ENCODE measurements around the gene KCNMA1. TPM values are rescaled to one million over a fixed set of nuclear protein-coding genes. Genes with fewer than 3 reads are reported as not detected.

KCNMA1 gene
- total and polyA plus RNA-seq, 9 of the 15 experiments (the other 6 are each of a cell fraction or from before 2014, with no cell fraction given), result 0.01 to 0.95 (median 0.15) TPM; not detected in 4

DNA sequence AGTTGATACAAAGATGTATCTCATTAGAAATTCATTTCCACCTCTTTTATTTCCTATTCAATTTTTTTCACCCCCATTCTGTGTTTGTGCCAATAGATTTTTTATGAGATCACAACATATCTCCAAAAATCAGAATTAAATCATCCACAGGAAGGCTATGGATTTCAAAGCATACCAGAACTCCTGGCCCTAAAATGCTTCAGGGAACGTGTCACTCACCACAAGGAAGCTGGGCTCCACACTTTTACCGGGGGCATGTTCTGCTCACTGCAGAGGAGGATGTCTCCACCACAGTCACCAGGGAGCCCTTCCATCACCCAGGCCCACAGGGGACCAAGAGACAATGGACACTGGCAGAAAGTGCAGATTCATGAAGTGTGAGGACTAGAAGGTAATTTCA is 456.8 kb downstream of the KCNMA1 start:
- Histone ChIP-seq H3K9ac (ENCODE audit: insufficient read depth in 1 of 2, low read depth in 2 of 2, low read length in 2 of 2) (no peak overlapping the region), H3K9me3 (replicated peaks; ENCODE audit: control insufficient read depth, insufficient read depth, low read depth, low read length) (no peaks in the 10 kb centered on the region), H3K36me3 (ENCODE audit: control insufficient read depth, insufficient read depth, low read length) (no peaks in the 10 kb centered on the region), H3K4me3 (no peak overlapping the region), H3K4me1 (replicated peaks in 1 of 2; ENCODE audit: control insufficient read depth in 2 of 2, insufficient read depth in 2 of 2, low read length in 2 of 2) (no peaks in the 10 kb centered on the region), H3K4me2 (ENCODE audit: insufficient read depth, low read length) (no peak overlapping the region), H2AFZ (ENCODE audit: low read depth, low read length) (no peak overlapping the region), H3K27me3 (ENCODE audit: control insufficient read depth in 2 of 2, insufficient read depth in 2 of 2, low read length in 2 of 2) (peaks cover 11 to 17% of the 10 kb centered on the region in 2 experiments; a peak in 4 of 5 replicates), H3K27ac (ENCODE audit: extremely low read depth, low read depth, low read length) (no peak overlapping the region), H3K9me1 (ENCODE audit: control insufficient read depth, insufficient read depth, low read length) (no peaks in the 10 kb centered on the region), H4K20me1 (replicated peaks; ENCODE audit: control insufficient read depth, insufficient read depth, low read length) (no peaks in the 10 kb centered on the region; the same call in 1 of the 2 replicates), H3K79me2 (ENCODE audit: control insufficient read depth, insufficient read depth, low read length) (no peaks in the 10 kb centered on the region)
- in situ Hi-C loops (cut with MboI) (no loop called here), intact Hi-C loops (cut with micrococcal nuclease) (no loop called here)
- BruUV-seq (replicated peaks), result no TSS peak
- FAIRE-seq (no peak), DNase-seq (ENCODE audit: extremely low read depth in 1 of 4, low spot score in 3 of 4) (no peak), ATAC-seq (no peak)
- WGBS (ENCODE audit: insufficient coverage, low coverage, missing lambda C conversion rate), result 0% methylated on average over 2 of the region's 2 CpGs
- POLR2A ChIA-PET, result interaction anchor here (0.7 kb wide), 1 partner anchor 483 kb away, joined by 3 read pairs; no protein-coding TSS in a partner anchor
- CTCF ChIA-PET (ENCODE audit: low intra/inter-chr PET ratio), result interaction anchor here (0.6 kb wide), 1 partner anchor 461 kb away, joined by 3 read pairs; no protein-coding TSS in a partner anchor
- TF ChIP-seq, protein P1, sequence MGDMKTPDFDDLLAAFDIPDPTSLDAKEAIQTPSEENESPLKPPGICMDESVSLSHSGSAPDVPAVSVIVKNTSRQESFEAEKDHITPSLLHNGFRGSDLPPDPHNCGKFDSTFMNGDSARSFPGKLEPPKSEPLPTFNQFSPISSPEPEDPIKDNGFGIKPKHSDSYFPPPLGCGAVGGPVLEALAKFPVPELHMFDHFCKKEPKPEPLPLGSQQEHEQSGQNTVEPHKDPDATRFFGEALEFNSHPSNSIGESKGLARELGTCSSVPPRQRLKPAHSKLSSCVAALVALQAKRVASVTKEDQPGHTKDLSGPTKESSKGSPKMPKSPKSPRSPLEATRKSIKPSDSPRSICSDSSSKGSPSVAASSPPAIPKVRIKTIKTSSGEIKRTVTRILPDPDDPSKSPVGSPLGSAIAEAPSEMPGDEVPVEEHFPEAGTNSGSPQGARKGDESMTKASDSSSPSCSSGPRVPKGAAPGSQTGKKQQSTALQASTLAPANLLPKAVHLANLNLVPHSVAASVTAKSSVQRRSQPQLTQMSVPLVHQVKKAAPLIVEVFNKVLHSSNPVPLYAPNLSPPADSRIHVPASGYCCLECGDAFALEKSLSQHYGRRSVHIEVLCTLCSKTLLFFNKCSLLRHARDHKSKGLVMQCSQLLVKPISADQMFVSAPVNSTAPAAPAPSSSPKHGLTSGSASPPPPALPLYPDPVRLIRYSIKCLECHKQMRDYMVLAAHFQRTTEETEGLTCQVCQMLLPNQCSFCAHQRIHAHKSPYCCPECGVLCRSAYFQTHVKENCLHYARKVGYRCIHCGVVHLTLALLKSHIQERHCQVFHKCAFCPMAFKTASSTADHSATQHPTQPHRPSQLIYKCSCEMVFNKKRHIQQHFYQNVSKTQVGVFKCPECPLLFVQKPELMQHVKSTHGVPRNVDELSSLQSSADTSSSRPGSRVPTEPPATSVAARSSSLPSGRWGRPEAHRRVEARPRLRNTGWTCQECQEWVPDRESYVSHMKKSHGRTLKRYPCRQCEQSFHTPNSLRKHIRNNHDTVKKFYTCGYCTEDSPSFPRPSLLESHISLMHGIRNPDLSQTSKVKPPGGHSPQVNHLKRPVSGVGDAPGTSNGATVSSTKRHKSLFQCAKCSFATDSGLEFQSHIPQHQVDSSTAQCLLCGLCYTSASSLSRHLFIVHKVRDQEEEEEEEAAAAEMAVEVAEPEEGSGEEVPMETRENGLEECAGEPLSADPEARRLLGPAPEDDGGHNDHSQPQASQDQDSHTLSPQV (IDR thresholded peaks at IDR 0.05), result no peak
- TF ChIP-seq, protein P2, sequence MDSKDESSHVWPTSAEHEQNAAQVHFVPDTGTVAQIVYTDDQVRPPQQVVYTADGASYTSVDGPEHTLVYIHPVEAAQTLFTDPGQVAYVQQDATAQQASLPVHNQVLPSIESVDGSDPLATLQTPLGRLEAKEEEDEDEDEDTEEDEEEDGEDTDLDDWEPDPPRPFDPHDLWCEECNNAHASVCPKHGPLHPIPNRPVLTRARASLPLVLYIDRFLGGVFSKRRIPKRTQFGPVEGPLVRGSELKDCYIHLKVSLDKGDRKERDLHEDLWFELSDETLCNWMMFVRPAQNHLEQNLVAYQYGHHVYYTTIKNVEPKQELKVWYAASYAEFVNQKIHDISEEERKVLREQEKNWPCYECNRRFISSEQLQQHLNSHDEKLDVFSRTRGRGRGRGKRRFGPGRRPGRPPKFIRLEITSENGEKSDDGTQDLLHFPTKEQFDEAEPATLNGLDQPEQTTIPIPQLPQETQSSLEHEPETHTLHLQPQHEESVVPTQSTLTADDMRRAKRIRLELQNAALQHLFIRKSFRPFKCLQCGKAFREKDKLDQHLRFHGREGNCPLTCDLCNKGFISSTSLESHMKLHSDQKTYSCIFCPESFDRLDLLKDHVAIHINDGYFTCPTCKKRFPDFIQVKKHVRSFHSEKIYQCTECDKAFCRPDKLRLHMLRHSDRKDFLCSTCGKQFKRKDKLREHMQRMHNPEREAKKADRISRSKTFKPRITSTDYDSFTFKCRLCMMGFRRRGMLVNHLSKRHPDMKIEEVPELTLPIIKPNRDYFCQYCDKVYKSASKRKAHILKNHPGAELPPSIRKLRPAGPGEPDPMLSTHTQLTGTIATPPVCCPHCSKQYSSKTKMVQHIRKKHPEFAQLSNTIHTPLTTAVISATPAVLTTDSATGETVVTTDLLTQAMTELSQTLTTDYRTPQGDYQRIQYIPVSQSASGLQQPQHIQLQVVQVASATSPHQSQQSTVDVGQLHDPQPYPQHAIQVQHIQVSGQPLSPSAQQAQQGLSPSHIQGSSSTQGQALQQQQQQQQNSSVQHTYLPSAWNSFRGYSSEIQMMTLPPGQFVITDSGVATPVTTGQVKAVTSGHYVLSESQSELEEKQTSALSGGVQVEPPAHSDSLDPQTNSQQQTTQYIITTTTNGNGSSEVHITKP (IDR thresholded peaks at IDR 0.05; ENCODE audit: partially characterized antibody), result no peak
- TF ChIP-seq ZNF408 (CRISPR knock-in tag; IDR thresholded peaks at IDR 0.05; ENCODE audit: low read depth), result no peak
- no peak for TF ChIP-seq MYC (IDR thresholded peaks at IDR 0.05; ENCODE audit: low read depth, low read length)
- TF ChIP-seq MYC (CRISPR knock-in tag; IDR thresholded peaks at IDR 0.05; ENCODE audit: borderline replicate concordance, low read depth), result no peak
- TF ChIP-seq SREBF1 (IDR thresholded peaks at IDR 0.05; ENCODE audit: borderline replicate concordance, low read depth, low read length), result no peak
- TF ChIP-seq PTBP1 (IDR thresholded peaks at IDR 0.05; ENCODE audit: low read depth, low read length), result no peak
- TF ChIP-seq, protein P3, sequence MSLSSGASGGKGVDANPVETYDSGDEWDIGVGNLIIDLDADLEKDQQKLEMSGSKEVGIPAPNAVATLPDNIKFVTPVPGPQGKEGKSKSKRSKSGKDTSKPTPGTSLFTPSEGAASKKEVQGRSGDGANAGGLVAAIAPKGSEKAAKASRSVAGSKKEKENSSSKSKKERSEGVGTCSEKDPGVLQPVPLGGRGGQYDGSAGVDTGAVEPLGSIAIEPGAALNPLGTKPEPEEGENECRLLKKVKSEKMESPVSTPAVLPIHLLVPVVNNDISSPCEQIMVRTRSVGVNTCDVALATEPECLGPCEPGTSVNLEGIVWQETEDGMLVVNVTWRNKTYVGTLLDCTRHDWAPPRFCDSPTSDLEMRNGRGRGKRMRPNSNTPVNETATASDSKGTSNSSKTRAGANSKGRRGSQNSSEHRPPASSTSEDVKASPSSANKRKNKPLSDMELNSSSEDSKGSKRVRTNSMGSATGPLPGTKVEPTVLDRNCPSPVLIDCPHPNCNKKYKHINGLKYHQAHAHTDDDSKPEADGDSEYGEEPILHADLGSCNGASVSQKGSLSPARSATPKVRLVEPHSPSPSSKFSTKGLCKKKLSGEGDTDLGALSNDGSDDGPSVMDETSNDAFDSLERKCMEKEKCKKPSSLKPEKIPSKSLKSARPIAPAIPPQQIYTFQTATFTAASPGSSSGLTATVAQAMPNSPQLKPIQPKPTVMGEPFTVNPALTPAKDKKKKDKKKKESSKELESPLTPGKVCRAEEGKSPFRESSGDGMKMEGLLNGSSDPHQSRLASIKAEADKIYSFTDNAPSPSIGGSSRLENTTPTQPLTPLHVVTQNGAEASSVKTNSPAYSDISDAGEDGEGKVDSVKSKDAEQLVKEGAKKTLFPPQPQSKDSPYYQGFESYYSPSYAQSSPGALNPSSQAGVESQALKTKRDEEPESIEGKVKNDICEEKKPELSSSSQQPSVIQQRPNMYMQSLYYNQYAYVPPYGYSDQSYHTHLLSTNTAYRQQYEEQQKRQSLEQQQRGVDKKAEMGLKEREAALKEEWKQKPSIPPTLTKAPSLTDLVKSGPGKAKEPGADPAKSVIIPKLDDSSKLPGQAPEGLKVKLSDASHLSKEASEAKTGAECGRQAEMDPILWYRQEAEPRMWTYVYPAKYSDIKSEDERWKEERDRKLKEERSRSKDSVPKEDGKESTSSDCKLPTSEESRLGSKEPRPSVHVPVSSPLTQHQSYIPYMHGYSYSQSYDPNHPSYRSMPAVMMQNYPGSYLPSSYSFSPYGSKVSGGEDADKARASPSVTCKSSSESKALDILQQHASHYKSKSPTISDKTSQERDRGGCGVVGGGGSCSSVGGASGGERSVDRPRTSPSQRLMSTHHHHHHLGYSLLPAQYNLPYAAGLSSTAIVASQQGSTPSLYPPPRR (CRISPR knock-in tag; IDR thresholded peaks at IDR 0.05; ENCODE audit: borderline replicate concordance), result no peak
- no peak for TF ChIP-seq TBL1XR1 (IDR thresholded peaks at IDR 0.05; ENCODE audit: low read length in 2 of 2)
